Measurements from ENCODE around the gene OMD. TPM values are rescaled to one million over a fixed set of nuclear protein-coding genes. Genes with fewer than 3 reads are reported as not detected.

The OMD gene
- total and polyA plus RNA-seq, 4 donors: 36.4 to 176 (median 99.8) TPM

GRCh38 chr9:92406477-92406876, 17.8 kb downstream of the OMD start:
- peaks cover 0 to 4% of the 10 kb centered on the region in 2 donors for H3K4me1 ChIP-seq (ENCODE audit: control insufficient read depth in 1 of 2, insufficient read depth in 2 of 2, low read length in 2 of 2)
- H3K36me3 ChIP-seq (ENCODE audit: control insufficient read depth in 1 of 2, insufficient read depth in 2 of 2, low read length in 1 of 2): no peaks in the 10 kb centered on the region
- peak overlapping the region; percentile 52 to 65 for H3K4me3 ChIP-seq (ENCODE audit: low read length in 2 of 2)
- intact Hi-C loops (cut with DNase I): no loop called here
- DNase-seq: peak in 1 of 2 donors; percentile 76
- peak overlapping the region; percentile 71 to 83 for H3K27ac ChIP-seq (ENCODE audit: low read depth in 1 of 2, low read length in 2 of 2)
- H3K27me3 ChIP-seq (ENCODE audit: control insufficient read depth in 1 of 2, insufficient read depth in 2 of 2, low read length in 1 of 2): no peaks in the 10 kb centered on the region
- peak; percentile 78 for ATAC-seq (ENCODE audit: low FRiP score)
- no peaks in the 10 kb centered on the region for H3K9me3 ChIP-seq (ENCODE audit: control insufficient read depth, low read length)
- whole genome bisulfite sequencing, 2 donors: 0 to 2% methylated on average over 3 of the region's 3 CpGs

- H3K36me3 ChIP-seq (ENCODE audit: control insufficient read depth in 1 of 2, insufficient read depth in 2 of 2, low read length in 1 of 2): no peaks in the 10 kb centered on the region
- peak overlapping the region; percentile 52 to 65 for H3K4me3 ChIP-seq (ENCODE audit: low read length in 2 of 2)
- peaks cover 2 to 6% of the 10 kb centered on the region in 2 donors for H3K4me1 ChIP-seq (ENCODE audit: control insufficient read depth in 1 of 2, insufficient read depth in 2 of 2, low read length in 2 of 2)
- intact Hi-C loops (cut with DNase I): no loop called here
- no peaks in the 10 kb centered on the region for H3K27me3 ChIP-seq (ENCODE audit: control insufficient read depth in 1 of 2, insufficient read depth in 2 of 2, low read length in 1 of 2)
- peak overlapping the region; percentile 61 to 70 for H3K27ac ChIP-seq (ENCODE audit: low read depth in 1 of 2, low read length in 2 of 2)
- DNase-seq (no peak), ATAC-seq (ENCODE audit: low FRiP score) (no peak)
- WGBS, 2 donors: 20 to 25% methylated on average over 4 of the region's 4 CpGs
- no peaks in the 10 kb centered on the region for H3K9me3 ChIP-seq (ENCODE audit: control insufficient read depth, low read length)
Observed at GRCh38 chr9:92405818-92406217, 18.5 kb downstream of the OMD start.

- intact Hi-C loops (cut with DNase I): loop anchor here in 1 of 2 donors (5.0 kb wide), 1 partner anchor 33 kb away; no protein-coding TSS in a partner anchor
- no peak within 1 kb of the TSS for H3K27ac ChIP-seq (ENCODE audit: low read depth in 1 of 2, low read length in 2 of 2)
- no peak for ATAC-seq (ENCODE audit: low FRiP score)
- peak within 1 kb of the TSS; percentile 84 to 98 for H3K4me3 ChIP-seq (ENCODE audit: low read length in 2 of 2)
- WGBS, 2 donors: 5% methylated on average over 5 of the region's 5 CpGs
- peaks cover 2 to 6% of the 10 kb centered on the region in 2 donors for H3K4me1 ChIP-seq (ENCODE audit: control insufficient read depth in 1 of 2, insufficient read depth in 2 of 2, low read length in 2 of 2)
- H3K9me3 ChIP-seq (ENCODE audit: control insufficient read depth, low read length): no peaks in the 10 kb centered on the region
- DNase-seq: no peak
- H3K27me3 ChIP-seq (ENCODE audit: control insufficient read depth in 1 of 2, insufficient read depth in 2 of 2, low read length in 1 of 2): no peaks in the 10 kb centered on the region
- H3K36me3 ChIP-seq (ENCODE audit: control insufficient read depth in 1 of 2, insufficient read depth in 2 of 2, low read length in 1 of 2): no peaks in the 10 kb centered on the region
Observed at GRCh38 chr9:92404042-92404836, 20.0 kb downstream of the OMD start, which contains the start of gene OGN. OGN (minus strand) TSS chr9:92404578; CDS start chr9:92403407, 1,171 bp downstream.

- Histone ChIP-seq H3K27me3 (ENCODE audit: control insufficient read depth in 1 of 2, insufficient read depth in 2 of 2, low read length in 1 of 2) (no peaks in the 10 kb centered on the region), H3K4me3 (ENCODE audit: low read length in 2 of 2) (peak overlapping the region; percentile 84 to 98), H3K4me1 (ENCODE audit: control insufficient read depth in 1 of 2, insufficient read depth in 2 of 2, low read length in 2 of 2) (peaks cover 2 to 6% of the 10 kb centered on the region in 2 donors), H3K36me3 (ENCODE audit: control insufficient read depth in 1 of 2, insufficient read depth in 2 of 2, low read length in 1 of 2) (no peaks in the 10 kb centered on the region), H3K27ac (ENCODE audit: low read depth in 1 of 2, low read length in 2 of 2) (peak overlapping the region in 1 of 2 donors; percentile 76), H3K9me3 (ENCODE audit: control insufficient read depth, low read length) (no peaks in the 10 kb centered on the region)
- ATAC-seq (ENCODE audit: low FRiP score) (no peak), DNase-seq (no peak)
- intact Hi-C loops (cut with DNase I): loop anchor here in 1 of 2 donors (5.0 kb wide), 1 partner anchor 34 kb away; no protein-coding TSS in a partner anchor
- 4 to 7% methylated on average over 5 of the region's 5 CpGs for WGBS, 2 donors
Observed at GRCh38 chr9:92402826-92403745, 21.2 kb downstream of the OMD start.

- Histone ChIP-seq H3K4me1 (ENCODE audit: control insufficient read depth in 1 of 2, insufficient read depth in 2 of 2, low read length in 2 of 2) (peaks cover 2 to 6% of the 10 kb centered on the region in 2 donors), H3K27ac (ENCODE audit: low read depth in 1 of 2, low read length in 2 of 2) (no peak overlapping the region), H3K9me3 (ENCODE audit: control insufficient read depth, low read length) (no peaks in the 10 kb centered on the region), H3K4me3 (ENCODE audit: low read length in 2 of 2) (peak overlapping the region; percentile 64 to 84), H3K27me3 (ENCODE audit: control insufficient read depth in 1 of 2, insufficient read depth in 2 of 2, low read length in 1 of 2) (no peaks in the 10 kb centered on the region), H3K36me3 (ENCODE audit: control insufficient read depth in 1 of 2, insufficient read depth in 2 of 2, low read length in 1 of 2) (no peaks in the 10 kb centered on the region)
- intact Hi-C loops (cut with DNase I): loop anchor here in 1 of 2 donors (5.0 kb wide), 1 partner anchor 35 kb away; no protein-coding TSS in a partner anchor
- DNase-seq (no peak), ATAC-seq (ENCODE audit: low FRiP score) (no peak)
- WGBS, 2 donors: 6 to 7% methylated on average over 1 of the region's 1 CpG
Observed at GRCh38 chr9:92402360-92402759, 21.9 kb downstream of the OMD start.

- Histone ChIP-seq H3K4me3 (ENCODE audit: low read length in 2 of 2) (no peak overlapping the region), H3K27ac (ENCODE audit: low read depth in 1 of 2, low read length in 2 of 2) (no peak overlapping the region), H3K36me3 (ENCODE audit: control insufficient read depth in 1 of 2, insufficient read depth in 2 of 2, low read length in 1 of 2) (no peaks in the 10 kb centered on the region), H3K9me3 (ENCODE audit: control insufficient read depth, low read length) (no peaks in the 10 kb centered on the region), H3K27me3 (ENCODE audit: control insufficient read depth in 1 of 2, insufficient read depth in 2 of 2, low read length in 1 of 2) (no peaks in the 10 kb centered on the region), H3K4me1 (ENCODE audit: control insufficient read depth in 1 of 2, insufficient read depth in 2 of 2, low read length in 2 of 2) (peaks cover 2 to 6% of the 10 kb centered on the region in 2 donors)
- ATAC-seq (ENCODE audit: low FRiP score) (no peak), DNase-seq (no peak)
- intact Hi-C loops (cut with DNase I): no loop called here
- WGBS, 2 donors: 78 to 90% methylated on average over 3 of the region's 3 CpGs
Observed at GRCh38 chr9:92397853-92398252, 26.4 kb downstream of the OMD start.

- intact Hi-C loops (cut with DNase I): no loop called here
- H3K4me3 ChIP-seq (ENCODE audit: low read length in 2 of 2): no peak overlapping the region
- H3K9me3 ChIP-seq (ENCODE audit: control insufficient read depth, low read length): no peaks in the 10 kb centered on the region
- H3K36me3 ChIP-seq (ENCODE audit: control insufficient read depth in 1 of 2, insufficient read depth in 2 of 2, low read length in 1 of 2): peaks cover 0 to 6% of the 10 kb centered on the region in 2 donors
- H3K27ac ChIP-seq (ENCODE audit: low read depth in 1 of 2, low read length in 2 of 2): no peak overlapping the region
- H3K27me3 ChIP-seq (ENCODE audit: control insufficient read depth in 1 of 2, insufficient read depth in 2 of 2, low read length in 1 of 2): no peaks in the 10 kb centered on the region
- 92 to 97% methylated on average over 1 of the region's 1 CpG for WGBS, 2 donors
- no peak for ATAC-seq (ENCODE audit: low FRiP score)
- DNase-seq: no peak
- peaks cover 0 to 2% of the 10 kb centered on the region in 2 donors for H3K4me1 ChIP-seq (ENCODE audit: control insufficient read depth in 1 of 2, insufficient read depth in 2 of 2, low read length in 2 of 2)
Observed at GRCh38 chr9:92395617-92396016, 28.7 kb downstream of the OMD start.

- H3K4me3 ChIP-seq (ENCODE audit: low read length in 2 of 2): no peak overlapping the region
- H3K27ac ChIP-seq (ENCODE audit: low read depth in 1 of 2, low read length in 2 of 2): peak overlapping the region in 1 of 2 donors; percentile 67
- DNase-seq (no peak), ATAC-seq (ENCODE audit: low FRiP score) (peak; percentile 57)
- H3K4me1 ChIP-seq (ENCODE audit: control insufficient read depth in 1 of 2, insufficient read depth in 2 of 2, low read length in 2 of 2): peaks cover 0 to 2% of the 10 kb centered on the region in 2 donors
- intact Hi-C loops (cut with DNase I): no loop called here
- no peaks in the 10 kb centered on the region for H3K9me3 ChIP-seq (ENCODE audit: control insufficient read depth, low read length)
- H3K27me3 ChIP-seq (ENCODE audit: control insufficient read depth in 1 of 2, insufficient read depth in 2 of 2, low read length in 1 of 2): no peaks in the 10 kb centered on the region
- peaks cover 0 to 6% of the 10 kb centered on the region in 2 donors for H3K36me3 ChIP-seq (ENCODE audit: control insufficient read depth in 1 of 2, insufficient read depth in 2 of 2, low read length in 1 of 2)
- 10 to 11% methylated on average over 1 of the region's 1 CpG for WGBS, 2 donors
Observed at GRCh38 chr9:92393686-92394085, 30.6 kb downstream of the OMD start.
